T-helper 1 cell treated with Interleukin-12 subunit alpha and Interleukin-12 subunit beta and Interleukin-4 antibody, amounts not matched to agents 30 ng/mL and 1 ng/mL, for 36 hours (primary cell): Measurements from ENCODE around the gene CD34. TPM values are rescaled to one million over a fixed set of nuclear protein-coding genes. Genes with fewer than 3 reads are reported as not detected.
"Not testable (repeated sequence)": the region's sequence is repeated elsewhere in the genome, so short reads cannot be mapped to it uniquely, and the experiment has no call there.

Experiments used
- intact Hi-C: fragments of 100-400 bp; cut with micrococcal nuclease; formaldehyde crosslinking; loops from one replicate; pipeline ENCODE4 v1.15.1; 2024
- total RNA-seq: library from RNA; stranded (reverse); gene quantifications from 2 replicates; pipeline ENCODE4 v1.2.3, GENCODE V29; 2022

CD34 gene
- total RNA-seq, 1 donor from 2014 or later: not detected

GRCh38 chr1:207878939-207879338 lies 32.0 kb downstream of the CD34 start:
- intact Hi-C loops: no loop called here

- intact Hi-C loops: not testable (repeated sequence)
These were observed 33.0 kb downstream of the CD34 start for GRCh38 chr1:207877914-207878313.

GRCh38 chr1:207876131-207876530 lies 34.8 kb downstream of the CD34 start:
- intact Hi-C loops: no loop called here

GRCh38 chr1:207875532-207875931 lies 35.4 kb downstream of the CD34 start:
- intact Hi-C loops: no loop called here

- intact Hi-C loops: loop anchor here (1.0 kb wide), 1 partner anchor 10 kb away; no protein-coding TSS in a partner anchor
These were observed 37.7 kb downstream of the CD34 start for GRCh38 chr1:207873055-207873890.

- intact Hi-C loops: loop anchor here (1.0 kb wide), 1 partner anchor 11 kb away; no protein-coding TSS in a partner anchor
These were observed 38.3 kb downstream of the CD34 start for GRCh38 chr1:207872621-207873020.

- intact Hi-C loops: no loop called here
These were observed 39.7 kb downstream of the CD34 start for GRCh38 chr1:207871117-207871649.

- intact Hi-C loops: no loop called here
These were observed 40.5 kb downstream of the CD34 start for GRCh38 chr1:207870306-207871031.

GRCh38 chr1:207869859-207870258 lies 41.1 kb downstream of the CD34 start:
- intact Hi-C loops: loop anchor here (1.0 to 10.0 kb wide), 8 partner anchors 9 to 1955 kb away; partner anchors contain the start of genes CD46, CD55, PFKFB2 and UTP25

- intact Hi-C loops: loop anchor here (1.0 to 10.0 kb wide), 10 partner anchors 8 to 1956 kb away; partner anchors contain the start of genes CD46, CD55, PFKFB2 and UTP25
These were observed 41.9 kb downstream of the CD34 start for GRCh38 chr1:207868774-207869721.

GRCh38 chr1:207868251-207868773 lies 42.6 kb downstream of the CD34 start:
- intact Hi-C loops: loop anchor here (1.0 to 10.0 kb wide), 7 partner anchors 36 to 1956 kb away; partner anchors contain the start of genes CD46, CD55, PFKFB2 and UTP25

- intact Hi-C loops: loop anchor here (1.0 to 10.0 kb wide), 7 partner anchors 35 to 1957 kb away; partner anchors contain the start of genes CD46, CD55, PFKFB2 and UTP25
These were observed 43.5 kb downstream of the CD34 start for GRCh38 chr1:207867136-207868109.

- intact Hi-C loops: loop anchor here (10.0 kb wide), 3 partner anchors 542 to 1958 kb away; partner anchors contain the start of genes CD55, PFKFB2, UTP25 and YOD1
These were observed 44.3 kb downstream of the CD34 start for GRCh38 chr1:207866471-207867135.

- intact Hi-C loops: loop anchor here (1.0 to 10.0 kb wide), 4 partner anchors 16 to 1961 kb away; partner anchors contain the start of genes CD55, PFKFB2, UTP25 and YOD1
These were observed 46.9 kb downstream of the CD34 start for GRCh38 chr1:207863893-207864535.

GRCh38 chr1:207862241-207862787 lies 48.6 kb downstream of the CD34 start:
- intact Hi-C loops: loop anchor here (10.0 kb wide), 3 partner anchors 538 to 1962 kb away; partner anchors contain the start of genes CD55, PFKFB2, UTP25 and YOD1

- intact Hi-C loops: loop anchor here (1.0 to 10.0 kb wide), 5 partner anchors 8 to 1963 kb away; partner anchors contain the start of genes CD55, PFKFB2, UTP25 and YOD1
These were observed 49.3 kb downstream of the CD34 start for GRCh38 chr1:207861442-207862177.
